ENCODE results near the gene ADAMTS7.

GRCh38 chr15:78790027-78790426, 21.2 kb downstream of the ADAMTS7 start:
- TF ChIP-seq CTCF (IDR thresholded peaks at IDR 0.05 in 2 of 3, conservative IDR thresholded peaks at IDR 0.05 in 1 of 3; ENCODE audit: borderline replicate concordance in 1 of 3, insufficient read depth in 1 of 3, low read depth in 2 of 3, low read length in 2 of 3) (no peak), EZH2 (IDR thresholded peaks at IDR 0.05) (no peak), POLR2AphosphoS5 (IDR thresholded peaks at IDR 0.05; ENCODE audit: low read depth, low read length) (no peak), EGR1 (IDR thresholded peaks at IDR 0.05; ENCODE audit: low read depth) (no peak), SP1 (IDR thresholded peaks at IDR 0.05; ENCODE audit: low read depth) (no peak), JUND (IDR thresholded peaks at IDR 0.05) (no peak), MAX (IDR thresholded peaks at IDR 0.05) (no peak), SIN3A (IDR thresholded peaks at IDR 0.05; ENCODE audit: low read depth) (no peak)

Data from HCT116 (cell line).